ENCODE data around the gene PATL1.
A peak's percentile ranks its signal among the peaks of the same experiment; 100 is the strongest.

PATL1 gene

GRCh38 chr11:59614277-59615119, 54.3 kb downstream of the PATL1 start:
- DNase-seq, result no peak

- DNase-seq, result peak; percentile 16 to 38
Observed at GRCh38 chr11:59611570-59612565, 57.0 kb downstream of the PATL1 start.

GRCh38 chr11:59610289-59610688, 58.5 kb downstream of the PATL1 start:
- DNase-seq, result no peak

GRCh38 chr11:59607703-59608454, 61.0 kb downstream of the PATL1 start:
- no peak for DNase-seq

GRCh38 chr11:59602432-59602831, 66.4 kb downstream of the PATL1 start:
- DNase-seq, result no peak

GRCh38 chr11:59601788-59602187, 67.0 kb downstream of the PATL1 start:
- no peak for DNase-seq

GRCh38 chr11:59600636-59601035, 68.2 kb downstream of the PATL1 start:
- DNase-seq, result no peak

- DNase-seq, result no peak
Observed at GRCh38 chr11:59600234-59600633, 68.6 kb downstream of the PATL1 start.

- DNase-seq, result no peak
Observed at GRCh38 chr11:59598961-59599360, 69.9 kb downstream of the PATL1 start.

Measured in NCI-H187 (cell line).